Hepatocyte (in vitro differentiated cells): ENCODE measurements around the gene NSRP1.

Experiments used
- CTCF ChIP-seq: fragments of 200-600 bp; sonication (generic); IDR thresholded peaks from 2 replicates; pipeline ENCODE4 v1.5.1; 2016; ENCODE audit warnings: antibody characterized with exemption, mild to moderate bottlenecking; ENCODE audit not compliant: poor library complexity
- EZH2 ChIP-seq: fragments of 200-600 bp; sonication (generic); IDR thresholded peaks from 2 replicates; pipeline ENCODE4 v1.6.1; 2016; ENCODE audit warnings: antibody characterized with exemption, mild to moderate bottlenecking, borderline replicate concordance

- TF ChIP-seq CTCF = no peak
- TF ChIP-seq EZH2 = no peak
These were observed 44.0 kb downstream of the NSRP1 start for GRCh38 chr17:30160419-30161172.
